22Rv1 (cell line): ENCODE results near the gene DOCK9.

Experiments
- CTCF ChIP-seq: fragments of 450-650 bp; IDR thresholded peaks from 2 replicates; pipeline ENCODE4 v1.5.1; 2017; ENCODE audit warnings: mild to moderate bottlenecking
- ZFX ChIP-seq: fragments of 450-650 bp; IDR thresholded peaks from 2 replicates; pipeline ENCODE4 v1.6.1; 2017; ENCODE audit warnings: antibody characterized with exemption, borderline replicate concordance

DNA sequence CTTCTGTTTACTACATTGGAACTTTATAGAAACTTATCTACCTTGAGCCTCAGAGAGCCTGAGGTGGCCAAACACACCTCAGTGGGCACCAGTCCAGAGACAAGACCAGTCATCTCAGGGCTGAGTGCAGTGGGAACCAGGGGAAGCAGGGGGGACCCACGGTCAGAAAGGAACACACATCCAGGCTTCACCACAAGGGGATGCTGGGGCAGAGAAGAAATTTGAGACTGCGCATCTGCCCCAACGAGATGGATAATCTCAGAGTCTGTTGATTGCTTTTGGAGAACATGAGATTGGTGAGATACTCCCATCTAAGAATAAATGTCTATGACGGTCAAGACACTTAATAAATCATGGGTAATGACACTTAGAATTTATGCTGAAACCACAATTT lies 98.7 kb downstream of the DOCK9 start:
- no peak for TF ChIP-seq CTCF
- TF ChIP-seq ZFX: no peak
